HL-60 (cell line): ENCODE data around the gene BEST2.

Source experiments
- CTCF ChIP-seq: IDR thresholded peaks from one replicate; pipeline ENCODE4 v1.5.1; 2011; ENCODE audit warnings: low read length, control low read depth, inconsistent platforms; ENCODE audit not compliant: insufficient read depth
- GABPA ChIP-seq: IDR thresholded peaks from 2 replicates; pipeline ENCODE4 v1.6.1; 2012; ENCODE audit warnings: low read depth
- POLR2AphosphoS5 ChIP-seq: IDR thresholded peaks from 2 replicates; pipeline ENCODE4 v1.6.1; 2012; ENCODE audit warnings: low read depth
- REST ChIP-seq: IDR thresholded peaks from 2 replicates; pipeline ENCODE4 v1.6.1; 2012; ENCODE audit warnings: low read depth; ENCODE audit not compliant: insufficient replicate concordance
- SPI1 ChIP-seq: IDR thresholded peaks from 2 replicates; pipeline ENCODE4 v1.6.1; 2012; ENCODE audit warnings: low read depth, mild to moderate bottlenecking, borderline replicate concordance

- TF ChIP-seq CTCF (no peak), REST (no peak), POLR2AphosphoS5 (no peak), GABPA (no peak), SPI1 (no peak)
These were observed 46.4 kb upstream of the BEST2 start for GRCh38 chr19:12705169-12705568.
